Islet of Langerhans (tissue), 1 donor: ENCODE data around the gene NPFFR2.
"Not testable (repeated sequence)": the region's sequence is repeated elsewhere in the genome, so short reads cannot be mapped to it uniquely, and the experiment has no call there.

ENCODE experiments used
- FAIRE-seq: peaks from one replicate; lab custom pipeline; 2011; peaks lifted over from hg19 to GRCh38; lab: Jason Lieb, UNC

Gene NPFFR2

GRCh38 chr4:72031868-72032608 is at the start of gene NPFFR2:
Gene NPFFR2, plus strand, starts transcription at chr4:72032000. Its CDS starts 96,592 bp downstream, at chr4:72128592.
- no peak for FAIRE-seq

GRCh38 chr4:71992571-71993312 is 39.1 kb upstream of the NPFFR2 start:
- no peak for FAIRE-seq

DNA sequence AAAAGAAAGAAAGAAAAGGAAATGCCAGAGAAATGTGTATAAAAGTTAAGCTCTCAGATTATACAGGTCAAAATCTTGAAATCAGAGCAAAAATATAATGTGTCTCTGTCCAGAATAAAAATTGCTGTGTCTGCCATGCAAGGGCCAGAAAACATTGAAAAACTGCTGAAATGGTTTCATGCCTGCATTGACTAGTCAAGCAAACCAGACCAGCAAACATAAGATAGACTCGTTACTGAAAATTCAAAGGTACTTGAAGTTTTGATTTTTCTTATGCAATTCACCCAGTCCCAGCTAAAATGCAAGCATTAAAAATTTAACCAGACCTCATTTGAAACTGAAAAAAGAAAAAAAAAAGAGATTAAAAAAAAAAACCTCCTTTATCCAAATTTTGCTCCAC is 37.2 kb upstream of the NPFFR2 start:
- FAIRE-seq: no peak

GRCh38 chr4:71995297-71995696 is 36.5 kb upstream of the NPFFR2 start:
- FAIRE-seq: no peak

GRCh38 chr4:72006586-72006985 is 25.2 kb upstream of the NPFFR2 start:
- no peak for FAIRE-seq

DNA sequence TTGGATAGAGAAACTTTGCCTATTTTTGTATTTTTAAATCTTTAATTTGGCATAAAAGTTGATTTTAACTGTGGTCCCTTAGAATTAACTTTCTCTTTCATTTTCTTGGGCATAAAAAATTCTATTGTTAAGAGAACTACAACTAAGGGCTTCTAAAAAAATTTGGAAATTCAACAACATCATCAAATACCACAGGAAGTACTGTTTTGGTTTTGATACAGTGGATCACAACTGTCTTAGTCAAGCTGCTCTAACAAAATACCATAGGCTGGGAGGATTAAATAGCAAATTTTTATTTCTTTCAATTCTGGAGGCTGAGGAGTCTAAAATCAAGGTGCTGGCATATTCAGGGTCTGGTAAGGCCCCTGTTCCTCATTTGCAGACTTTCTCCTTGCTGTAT is 19.9 kb upstream of the NPFFR2 start:
- no peak for FAIRE-seq

DNA sequence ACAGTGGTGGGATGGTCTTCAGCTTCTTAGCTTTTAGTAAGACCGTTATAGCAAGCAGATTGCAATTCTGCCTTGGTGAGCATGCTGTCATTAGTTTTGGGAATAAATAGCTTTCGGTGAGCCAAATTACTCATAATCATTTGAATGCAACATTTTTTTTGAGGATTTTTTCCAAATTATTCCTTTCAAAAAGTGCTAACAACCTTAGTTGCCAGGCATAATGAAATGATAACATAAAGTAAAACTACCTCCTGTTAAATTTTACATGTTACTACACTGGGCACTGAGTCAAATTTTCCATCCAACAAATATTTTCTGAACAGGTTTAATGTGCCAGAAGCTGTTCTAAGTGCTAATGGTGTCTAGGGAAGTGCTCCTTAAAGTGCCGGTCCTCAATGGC is 15.8 kb upstream of the NPFFR2 start:
- FAIRE-seq: peak; percentile 81

GRCh38 chr4:72019688-72020087 is 12.1 kb upstream of the NPFFR2 start:
- no peak for FAIRE-seq

- no peak for FAIRE-seq
Measured at GRCh38 chr4:72022553-72022952, 9.2 kb upstream of the NPFFR2 start.

- no peak for FAIRE-seq
Measured at GRCh38 chr4:72055566-72055965, 23.8 kb downstream of the NPFFR2 start.

DNA sequence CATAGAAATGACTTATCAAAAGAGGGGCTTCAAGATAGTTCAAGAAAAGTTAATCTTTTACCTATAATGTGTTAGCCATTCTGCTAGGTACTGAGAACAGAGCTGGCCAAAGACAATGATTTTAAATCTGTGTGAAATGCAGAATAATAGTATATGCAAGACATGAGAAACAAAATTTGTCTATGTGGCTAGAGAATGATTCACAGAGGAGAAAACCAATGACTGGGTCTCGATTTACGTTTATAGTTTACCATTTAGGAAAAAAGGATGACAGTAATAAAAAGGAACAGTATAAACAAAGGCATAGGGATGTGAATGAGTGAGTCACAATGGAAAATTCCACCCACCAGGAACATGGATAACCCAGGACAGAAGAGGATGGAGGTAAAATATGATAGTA is 31.9 kb downstream of the NPFFR2 start:
- no peak for FAIRE-seq

DNA sequence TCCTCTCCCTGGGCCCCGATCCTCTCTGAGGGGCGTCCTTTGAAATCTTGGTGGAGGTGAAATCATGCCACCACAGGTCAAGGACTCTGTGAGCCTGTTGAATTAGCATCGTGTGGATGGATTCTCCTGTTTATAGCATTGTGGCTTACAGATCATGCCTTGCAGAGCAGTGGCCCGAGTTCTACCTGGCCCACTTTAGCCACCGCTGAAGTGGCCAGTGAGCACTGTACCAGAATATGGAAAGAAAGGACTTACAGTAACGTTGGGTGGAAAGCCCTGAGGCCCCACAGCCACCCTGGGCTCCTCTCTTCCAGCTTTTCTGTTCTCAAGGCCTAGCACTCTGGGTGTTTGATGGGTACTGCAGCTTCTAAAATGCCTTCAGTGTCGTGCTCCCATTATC is 35.3 kb downstream of the NPFFR2 start:
- no peak for FAIRE-seq

GRCh38 chr4:72073816-72074215 is 42.0 kb downstream of the NPFFR2 start:
- FAIRE-seq: no peak

GRCh38 chr4:72076562-72076961 is 44.8 kb downstream of the NPFFR2 start:
- FAIRE-seq: no peak

DNA sequence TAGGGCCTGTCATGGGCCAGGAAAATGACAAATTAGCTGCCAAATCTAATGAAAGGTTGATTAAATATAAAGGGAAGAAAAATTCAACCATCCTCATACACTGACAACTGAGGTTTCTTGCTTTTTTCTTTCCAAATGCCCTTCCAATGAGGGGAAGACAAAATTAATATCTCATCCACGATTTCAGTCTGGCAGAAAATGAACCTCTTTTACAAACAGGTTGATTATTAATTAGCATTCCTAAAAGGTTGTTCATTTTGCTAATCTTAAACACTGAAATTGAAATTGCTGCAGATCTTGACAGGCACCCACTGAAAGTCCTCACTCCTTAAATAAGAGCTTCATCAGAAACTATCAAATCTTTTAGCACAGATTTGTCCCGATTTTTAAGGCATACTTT is 45.5 kb downstream of the NPFFR2 start:
- FAIRE-seq: no peak

- FAIRE-seq: no peak
Measured at GRCh38 chr4:72084587-72085011, 52.8 kb downstream of the NPFFR2 start.

- FAIRE-seq: not testable (repeated sequence)
Measured at GRCh38 chr4:72090606-72091005, 58.8 kb downstream of the NPFFR2 start.

DNA sequence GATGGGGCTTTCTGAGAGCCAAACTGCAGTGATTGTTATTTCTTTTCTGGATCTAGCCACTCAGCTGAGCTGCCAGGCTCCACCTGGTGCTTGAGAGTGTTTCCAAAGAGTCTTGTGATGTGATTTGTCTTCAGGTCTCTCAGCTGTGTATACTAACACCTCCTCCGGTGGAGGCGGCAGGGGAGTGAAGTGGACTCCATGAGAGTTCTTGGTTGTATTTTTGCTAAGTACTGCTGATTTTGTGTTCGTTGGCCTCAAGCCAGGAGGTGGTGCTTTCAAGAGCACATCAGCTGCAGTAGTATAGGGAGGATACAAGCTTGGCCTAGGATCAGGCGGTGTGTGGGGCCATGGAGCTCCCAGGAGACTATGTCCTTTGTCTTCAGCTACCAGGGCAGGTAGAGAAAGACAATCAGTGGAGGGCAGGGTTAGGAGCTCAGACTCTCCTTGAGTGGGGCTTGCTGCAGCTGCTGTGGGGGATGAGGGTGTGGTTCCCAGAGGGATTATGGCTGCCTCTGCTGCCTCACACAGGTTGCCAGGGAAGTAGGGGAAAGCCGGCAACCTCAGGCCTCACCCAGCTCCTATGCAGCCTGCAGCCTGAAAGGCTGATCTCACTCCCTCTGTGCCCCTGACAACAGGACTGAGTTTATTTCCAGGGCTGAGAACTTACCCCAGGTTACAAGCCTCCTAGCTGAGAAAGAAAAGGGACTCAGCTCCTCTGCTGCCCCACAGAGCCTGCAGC is 62.4 kb downstream of the NPFFR2 start:
- no peak for FAIRE-seq

DNA sequence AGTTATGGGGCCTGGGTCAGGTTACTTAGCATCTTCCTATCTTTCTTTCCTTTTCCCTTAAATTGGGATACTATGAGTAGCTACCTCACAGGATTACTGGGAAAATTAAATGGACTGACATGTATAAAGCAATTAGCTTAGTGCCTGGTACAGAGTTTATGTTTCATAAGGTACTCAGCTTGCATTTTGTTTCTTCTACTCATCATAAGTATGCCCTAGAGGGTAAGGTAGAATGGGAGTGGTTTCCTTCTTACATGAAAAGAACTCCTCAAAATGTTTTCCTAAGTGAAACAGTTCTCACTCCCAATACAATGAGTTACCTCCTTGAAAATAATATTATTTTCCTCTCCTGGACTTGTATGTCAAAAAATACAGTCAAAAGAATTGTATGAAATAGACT is 75.7 kb downstream of the NPFFR2 start:
- FAIRE-seq: no peak

- no peak for FAIRE-seq
Measured at GRCh38 chr4:72109364-72109763, 77.6 kb downstream of the NPFFR2 start.

DNA sequence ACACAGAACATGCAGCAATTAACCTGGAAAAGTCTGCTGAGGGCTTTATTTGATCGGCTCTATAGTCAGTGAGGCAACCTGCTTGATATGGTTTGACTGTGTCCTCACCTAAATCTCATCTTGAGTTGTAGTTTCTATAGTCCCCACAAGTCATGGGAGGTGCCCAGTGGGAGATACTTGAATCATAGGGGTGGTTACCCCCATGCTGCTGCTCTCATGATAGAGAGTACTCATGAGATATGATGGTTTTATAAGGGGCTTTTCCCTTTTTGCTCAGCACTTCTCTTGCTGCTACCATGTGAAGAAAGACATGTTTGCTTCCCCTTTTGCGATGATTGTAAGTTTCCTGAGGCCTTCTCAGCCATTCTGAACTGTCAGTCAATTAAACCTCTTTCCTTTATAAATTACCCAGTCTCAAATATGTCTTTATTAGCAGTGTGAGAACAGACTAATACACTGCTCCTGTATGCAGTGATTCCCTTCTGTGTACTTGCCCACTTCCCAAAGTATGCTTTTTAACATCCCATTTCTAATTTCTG is 78.2 kb downstream of the NPFFR2 start:
- no peak for FAIRE-seq

GRCh38 chr4:72110886-72111285 is 79.1 kb downstream of the NPFFR2 start:
- FAIRE-seq: no peak

DNA sequence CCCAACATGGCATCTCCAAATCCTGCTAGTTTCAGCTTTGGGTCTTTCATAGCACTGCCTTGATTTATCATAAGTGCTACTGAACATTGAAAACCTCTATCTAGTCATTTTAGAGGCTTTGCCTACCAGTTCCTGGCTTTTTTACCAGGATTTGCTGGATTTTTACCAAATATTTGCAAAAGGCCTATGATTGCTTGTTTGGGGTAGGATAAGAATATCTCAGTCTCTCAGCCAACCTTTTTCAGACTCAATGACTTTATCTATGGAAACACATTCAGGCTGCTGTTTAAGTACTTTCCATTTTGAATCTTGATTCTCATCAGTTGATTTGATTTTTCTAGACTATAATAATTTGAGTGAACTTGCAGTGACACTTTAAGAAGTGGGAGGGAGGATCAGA is 80.1 kb downstream of the NPFFR2 start:
- FAIRE-seq: no peak
